ENCODE data around the gene TMEM151B. TPM values are rescaled to one million over a fixed set of nuclear protein-coding genes. Genes with fewer than 3 reads are reported as not detected.

The TMEM151B gene
- total RNA-seq, 1 donor from 2014 or later: 0.09 TPM

DNA sequence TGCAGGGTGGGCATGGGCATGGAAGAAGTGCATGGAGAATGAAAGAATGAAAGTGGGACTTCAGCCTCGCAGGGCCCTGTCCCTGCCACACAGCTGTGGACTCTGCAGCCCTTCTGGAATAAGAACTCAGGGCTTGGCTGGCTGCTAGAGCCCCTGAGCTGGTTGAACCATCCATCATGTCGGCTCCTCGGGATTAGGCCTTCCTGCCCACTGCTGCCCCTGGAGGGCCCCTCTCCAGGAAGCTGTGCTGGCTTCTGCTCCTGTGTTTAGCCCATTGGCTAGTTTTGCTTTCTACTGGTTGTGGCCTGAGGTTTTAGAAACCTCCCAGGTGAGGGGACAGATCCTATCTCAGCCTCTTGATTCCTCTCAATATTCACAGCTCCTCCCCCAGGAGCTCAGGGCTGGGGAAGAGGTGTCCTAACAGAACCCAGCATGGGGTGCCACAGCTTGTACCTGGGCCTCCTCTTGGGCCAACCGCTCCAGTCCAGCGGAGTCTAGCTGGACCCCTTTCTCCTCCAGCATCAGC, 35.0 kb downstream of the TMEM151B start:
- Histone ChIP-seq H4K20me1 (ENCODE audit: insufficient read depth, low read length) (no peaks in the 10 kb centered on the region), H3K9ac (ENCODE audit: low read length) (no peak overlapping the region), H3K4me2 (ENCODE audit: low read length) (no peak overlapping the region), H3K79me2 (ENCODE audit: insufficient read depth, low read length) (no peaks in the 10 kb centered on the region), H3K9me3 (ENCODE audit: insufficient read depth, low read depth, low read length) (no peaks in the 10 kb centered on the region), H2AFZ (ENCODE audit: low read depth, low read length) (no peak overlapping the region), H3K4me3 (ENCODE audit: insufficient read depth, low read depth, low read length) (no peak overlapping the region), H3K27ac (ENCODE audit: low read depth, low read length) (no peak overlapping the region), H3K36me3 (ENCODE audit: insufficient read depth, low read length) (peaks cover 33% of the 10 kb centered on the region), H3K27me3 (ENCODE audit: insufficient read depth, low read length) (no peaks in the 10 kb centered on the region), H3K4me1 (ENCODE audit: insufficient read depth, low read length) (peaks cover 4% of the 10 kb centered on the region)
- no peak for FAIRE-seq
- no peak overlapping the region for H3K4me3 Mint-ChIP-seq (ENCODE audit: unreplicated experiment)
- no peak for TF ChIP-seq EZH2 (IDR thresholded peaks at IDR 0.05; ENCODE audit: insufficient read depth, low read length)
- TF ChIP-seq CTCF (IDR thresholded peaks at IDR 0.05; ENCODE audit: insufficient read depth, low read depth, low read length): no peak
- no peaks in the 10 kb centered on the region for H3K9me3 Mint-ChIP-seq (ENCODE audit: unreplicated experiment)
- H3K27ac Mint-ChIP-seq (ENCODE audit: unreplicated experiment): peak overlapping the region; percentile 64
- H3K27me3 Mint-ChIP-seq (ENCODE audit: low read depth, unreplicated experiment): no peaks in the 10 kb centered on the region
- peaks cover 9% of the 10 kb centered on the region for H3K4me1 Mint-ChIP-seq (ENCODE audit: low read depth, unreplicated experiment)
- peaks cover 26% of the 10 kb centered on the region for H3K36me3 Mint-ChIP-seq (ENCODE audit: low read depth, unreplicated experiment)
- no peak for DNase-seq (ENCODE audit: low read depth)

DNA sequence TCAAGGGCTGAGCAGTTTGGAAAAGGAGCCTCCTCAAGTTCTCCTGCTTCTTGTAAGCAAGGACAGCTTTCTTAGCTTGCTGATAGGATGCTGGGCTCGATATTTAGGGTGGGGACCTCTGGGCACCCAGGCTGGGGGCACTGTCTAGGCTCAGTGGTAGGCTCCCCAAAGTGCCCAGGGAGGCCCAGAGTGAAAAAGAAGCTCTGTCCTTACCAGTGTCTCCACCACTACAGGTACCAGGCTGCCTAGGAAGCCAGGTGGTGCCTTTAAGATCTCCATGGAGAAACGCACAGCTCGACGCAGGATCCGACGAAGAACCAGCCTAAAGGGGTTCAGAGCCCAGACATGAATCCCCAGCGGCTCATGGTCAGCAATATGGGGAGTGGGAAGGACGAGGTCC, 36.5 kb downstream of the TMEM151B start:
- H3K4me1 ChIP-seq (ENCODE audit: insufficient read depth, low read length): peaks cover 5% of the 10 kb centered on the region
- no peaks in the 10 kb centered on the region for H3K9me3 Mint-ChIP-seq (ENCODE audit: unreplicated experiment)
- peaks cover 25% of the 10 kb centered on the region for H3K36me3 Mint-ChIP-seq (ENCODE audit: low read depth, unreplicated experiment)
- no peaks in the 10 kb centered on the region for H3K27me3 ChIP-seq (ENCODE audit: insufficient read depth, low read length)
- H3K27me3 Mint-ChIP-seq (ENCODE audit: low read depth, unreplicated experiment): no peaks in the 10 kb centered on the region
- FAIRE-seq: no peak
- H3K4me2 ChIP-seq (ENCODE audit: low read length): no peak overlapping the region
- H3K79me2 ChIP-seq (ENCODE audit: insufficient read depth, low read length): peaks cover 3% of the 10 kb centered on the region
- peaks cover 3% of the 10 kb centered on the region for H4K20me1 ChIP-seq (ENCODE audit: insufficient read depth, low read length)
- no peak overlapping the region for H3K27ac Mint-ChIP-seq (ENCODE audit: unreplicated experiment)
- H3K27ac ChIP-seq (ENCODE audit: low read depth, low read length): no peak overlapping the region
- peaks cover 42% of the 10 kb centered on the region for H3K36me3 ChIP-seq (ENCODE audit: insufficient read depth, low read length)
- no peak overlapping the region for H3K4me3 ChIP-seq (ENCODE audit: insufficient read depth, low read depth, low read length)
- H3K4me1 Mint-ChIP-seq (ENCODE audit: low read depth, unreplicated experiment): peaks cover 12% of the 10 kb centered on the region
- DNase-seq (ENCODE audit: low read depth): no peak
- TF ChIP-seq EZH2 (IDR thresholded peaks at IDR 0.05; ENCODE audit: insufficient read depth, low read length) (no peak), CTCF (IDR thresholded peaks at IDR 0.05; ENCODE audit: insufficient read depth, low read depth, low read length) (no peak)
- no peak overlapping the region for H3K9ac ChIP-seq (ENCODE audit: low read length)
- no peak overlapping the region for H2AFZ ChIP-seq (ENCODE audit: low read depth, low read length)
- H3K4me3 Mint-ChIP-seq (ENCODE audit: unreplicated experiment): no peak overlapping the region
- H3K9me3 ChIP-seq (ENCODE audit: insufficient read depth, low read depth, low read length): no peaks in the 10 kb centered on the region

DNA sequence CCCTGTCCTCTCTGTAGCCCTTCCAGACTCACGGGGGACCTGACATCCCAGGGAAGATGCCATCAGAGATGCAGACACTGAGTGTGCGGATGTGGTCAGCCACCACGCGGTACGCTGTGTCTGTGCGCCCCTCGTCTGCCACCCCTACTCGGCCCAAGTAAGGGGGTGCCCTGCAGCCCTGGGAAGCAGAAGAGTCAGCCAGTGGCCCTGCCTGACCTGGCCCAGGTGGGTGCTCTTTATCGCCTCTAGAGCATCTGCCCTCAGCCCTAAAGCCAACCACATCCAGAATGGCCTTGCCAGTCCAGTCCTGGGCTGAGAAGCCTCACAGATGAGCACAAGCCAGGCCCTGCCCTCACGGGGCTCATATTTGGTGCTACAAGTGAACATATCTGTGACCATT, 37.0 kb downstream of the TMEM151B start:
- FAIRE-seq: no peak
- H3K27me3 Mint-ChIP-seq (ENCODE audit: low read depth, unreplicated experiment): no peaks in the 10 kb centered on the region
- H3K4me1 Mint-ChIP-seq (ENCODE audit: low read depth, unreplicated experiment): peaks cover 17% of the 10 kb centered on the region
- H3K4me1 ChIP-seq (ENCODE audit: insufficient read depth, low read length): peaks cover 11% of the 10 kb centered on the region
- H3K9me3 Mint-ChIP-seq (ENCODE audit: unreplicated experiment): no peaks in the 10 kb centered on the region
- no peaks in the 10 kb centered on the region for H3K9me3 ChIP-seq (ENCODE audit: insufficient read depth, low read depth, low read length)
- no peak overlapping the region for H3K4me3 Mint-ChIP-seq (ENCODE audit: unreplicated experiment)
- peaks cover 8% of the 10 kb centered on the region for H3K79me2 ChIP-seq (ENCODE audit: insufficient read depth, low read length)
- H3K27ac ChIP-seq (ENCODE audit: low read depth, low read length): no peak overlapping the region
- peaks cover 42% of the 10 kb centered on the region for H3K36me3 ChIP-seq (ENCODE audit: insufficient read depth, low read length)
- H3K27ac Mint-ChIP-seq (ENCODE audit: unreplicated experiment): no peak overlapping the region
- no peak overlapping the region for H3K4me3 ChIP-seq (ENCODE audit: insufficient read depth, low read depth, low read length)
- no peak overlapping the region for H3K4me2 ChIP-seq (ENCODE audit: low read length)
- no peaks in the 10 kb centered on the region for H3K27me3 ChIP-seq (ENCODE audit: insufficient read depth, low read length)
- H3K9ac ChIP-seq (ENCODE audit: low read length): no peak overlapping the region
- peaks cover 8% of the 10 kb centered on the region for H4K20me1 ChIP-seq (ENCODE audit: insufficient read depth, low read length)
- DNase-seq (ENCODE audit: low read depth): no peak
- H3K36me3 Mint-ChIP-seq (ENCODE audit: low read depth, unreplicated experiment): peaks cover 27% of the 10 kb centered on the region
- TF ChIP-seq CTCF (IDR thresholded peaks at IDR 0.05; ENCODE audit: insufficient read depth, low read depth, low read length) (no peak), EZH2 (IDR thresholded peaks at IDR 0.05; ENCODE audit: insufficient read depth, low read length) (no peak)
- no peak overlapping the region for H2AFZ ChIP-seq (ENCODE audit: low read depth, low read length)

Data from astrocyte (in vitro differentiated cells and primary cell).